HG03342 (cell line): ENCODE results near the gene FURIN.
"Not testable (repeated sequence)": the region's sequence is repeated elsewhere in the genome, so short reads cannot be mapped to it uniquely, and the experiment has no call there.

Experiments used
- ATAC-seq: cut with Tn5 transposase; IDR thresholded peaks from one replicate; pipeline ENCODE4 v1.9.1; 2021; ENCODE audit warnings: mild to moderate bottlenecking, moderate library complexity; ENCODE audit not compliant: unreplicated experiment

Gene FURIN

GRCh38 chr15:90869601-90870353 is 1.4 kb downstream of the FURIN start:
- no peak for ATAC-seq

GRCh38 chr15:90870354-90871138 is 2.2 kb downstream of the FURIN start:
- no peak for ATAC-seq

GRCh38 chr15:90871139-90871715 is 2.8 kb downstream of the FURIN start:
- ATAC-seq: no peak

- no peak for ATAC-seq
Measured at GRCh38 chr15:90871716-90872485, 3.5 kb downstream of the FURIN start.

- no peak for ATAC-seq
Measured at GRCh38 chr15:90872486-90873184, 4.2 kb downstream of the FURIN start.

- no peak for ATAC-seq
Measured at GRCh38 chr15:90873488-90873997, 5.2 kb downstream of the FURIN start.

- ATAC-seq: no peak
Measured at GRCh38 chr15:90873998-90874605, 5.7 kb downstream of the FURIN start.

GRCh38 chr15:90874986-90875385 is 6.6 kb downstream of the FURIN start:
- not testable (repeated sequence) for ATAC-seq

GRCh38 chr15:90875549-90875981 is 7.2 kb downstream of the FURIN start:
- no peak for ATAC-seq

- ATAC-seq: no peak
Measured at GRCh38 chr15:90876046-90876445, 7.7 kb downstream of the FURIN start.

GRCh38 chr15:90876512-90877170 is 8.3 kb downstream of the FURIN start:
- no peak for ATAC-seq

- no peak for ATAC-seq
Measured at GRCh38 chr15:90877315-90877714, 8.9 kb downstream of the FURIN start.

- ATAC-seq: no peak
Measured at GRCh38 chr15:90877996-90878395, 9.6 kb downstream of the FURIN start.

- no peak for ATAC-seq
Measured at GRCh38 chr15:90878660-90879059, 10.3 kb downstream of the FURIN start.

GRCh38 chr15:90879730-90880366 is 11.5 kb downstream of the FURIN start:
- no peak for ATAC-seq

GRCh38 chr15:90880381-90881145 is 12.2 kb downstream of the FURIN start:
- ATAC-seq: no peak

- no peak for ATAC-seq
Measured at GRCh38 chr15:90881181-90881977, 13.0 kb downstream of the FURIN start.
